ENCODE data around the gene TPCN2.

TPCN2 gene

DNA sequence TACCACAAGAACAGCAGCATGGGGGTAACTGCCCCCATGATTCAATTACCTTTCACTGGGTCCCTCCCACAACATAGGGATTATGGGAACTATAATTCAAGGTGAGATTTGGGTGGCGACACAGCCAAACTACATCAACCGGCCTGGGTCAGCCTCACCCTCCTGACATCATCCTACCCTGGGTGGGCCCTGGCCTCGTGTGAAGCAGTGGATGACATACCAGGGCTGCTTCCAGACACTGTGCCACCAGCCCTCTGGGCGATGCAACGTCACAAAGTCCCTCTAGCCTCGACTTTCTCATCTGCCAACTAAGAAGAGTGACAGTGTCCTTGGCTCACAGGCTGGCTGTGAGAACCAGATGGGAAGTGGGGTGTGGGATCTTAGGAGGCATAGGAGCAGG lies 8.7 kb upstream of the TPCN2 start:
- no peak for DNase-seq

DNA sequence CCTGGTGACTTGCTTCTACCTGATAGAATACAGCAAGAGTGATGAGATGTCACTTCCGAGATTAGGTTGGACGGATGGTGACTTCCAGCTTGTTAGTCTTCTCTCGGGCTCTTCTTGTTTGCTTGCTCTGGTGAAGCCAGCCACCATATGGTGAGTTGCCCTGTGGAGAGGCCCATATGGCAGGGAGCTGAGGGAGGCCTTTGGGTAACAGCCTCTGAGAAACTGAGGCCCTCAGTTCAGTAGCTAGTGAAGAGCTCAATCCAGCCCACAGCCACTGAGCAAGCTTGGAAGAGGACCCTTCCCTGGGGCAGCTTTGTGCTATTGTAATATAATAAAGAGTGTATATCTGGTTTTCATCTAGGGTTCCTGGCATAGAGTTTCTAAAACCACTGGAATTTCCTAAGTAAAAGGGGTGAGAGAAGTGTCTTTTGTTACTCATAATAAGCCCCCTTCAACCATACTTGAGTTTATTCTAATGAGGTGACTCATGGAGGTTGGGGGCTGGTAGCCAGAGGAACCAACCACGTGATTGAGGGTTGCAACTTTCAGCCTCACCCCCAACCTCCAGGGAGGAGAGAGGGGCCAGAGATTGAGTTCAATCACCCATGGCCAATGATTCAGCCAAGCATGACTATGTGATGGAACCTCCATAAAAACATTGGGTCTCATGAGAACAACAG lies 8.0 kb upstream of the TPCN2 start:
- DNase-seq = no peak

DNA sequence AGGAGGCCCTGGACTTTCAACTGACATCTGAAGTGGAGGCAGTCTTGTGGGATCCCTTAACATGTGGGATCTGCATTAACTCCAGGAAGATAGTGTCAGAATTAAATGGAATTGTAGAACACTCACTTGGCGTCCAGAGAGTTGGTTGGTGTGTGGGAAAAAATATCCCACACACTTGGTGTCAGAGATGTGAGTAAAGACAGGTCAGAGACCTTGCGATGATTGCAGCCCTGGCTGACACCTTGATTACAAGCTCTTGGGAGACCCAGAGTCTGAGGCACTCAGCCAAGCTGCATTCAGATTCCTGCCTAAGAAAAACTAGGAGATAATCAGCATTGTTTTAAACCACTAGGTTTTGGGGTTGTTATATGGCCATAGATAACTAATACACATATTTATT lies 7.2 kb upstream of the TPCN2 start:
- DNase-seq = no peak

DNA sequence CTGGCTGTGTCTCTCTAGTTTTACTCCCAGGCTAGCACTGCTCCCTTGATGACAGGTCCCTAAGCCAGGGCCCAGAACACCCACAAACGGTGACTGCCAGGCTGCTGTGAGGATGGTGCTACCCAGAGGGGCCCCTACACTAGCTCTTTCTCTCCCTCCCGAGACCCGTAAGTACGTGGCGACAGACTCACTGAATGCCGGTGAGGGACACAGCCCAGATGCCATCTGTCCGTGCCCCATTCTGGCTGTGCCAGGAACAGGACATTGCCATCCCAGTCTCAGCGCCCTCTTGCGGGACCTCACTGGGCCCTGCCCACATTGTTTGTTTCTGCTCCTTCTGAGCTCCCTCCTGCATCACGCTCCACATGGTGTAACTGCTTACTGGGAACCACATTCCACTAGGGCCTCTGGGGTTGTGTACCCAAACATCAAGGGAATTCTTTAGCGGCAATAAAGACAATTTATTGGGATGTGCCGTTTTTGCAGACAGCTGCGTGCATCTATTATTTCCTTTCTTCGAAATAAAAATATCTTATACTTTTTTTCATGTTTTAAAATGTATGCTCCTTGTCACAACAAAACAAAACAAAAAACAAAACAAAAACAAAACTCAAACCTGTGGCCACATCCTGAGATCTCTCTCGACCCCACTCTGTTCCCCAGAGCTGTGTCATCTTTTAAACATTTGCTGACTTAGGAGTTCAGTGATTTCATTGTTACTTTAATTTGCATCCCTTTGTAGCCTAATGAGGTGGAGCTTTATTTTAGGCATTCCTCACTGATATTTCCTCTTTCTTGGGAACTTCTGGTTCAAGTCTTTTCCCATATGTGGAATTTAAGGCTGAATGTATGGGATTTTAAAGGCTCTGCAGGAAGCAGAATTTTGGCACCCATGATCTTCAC lies 4.4 kb upstream of the TPCN2 start:
- DNase-seq = no peak

DNA sequence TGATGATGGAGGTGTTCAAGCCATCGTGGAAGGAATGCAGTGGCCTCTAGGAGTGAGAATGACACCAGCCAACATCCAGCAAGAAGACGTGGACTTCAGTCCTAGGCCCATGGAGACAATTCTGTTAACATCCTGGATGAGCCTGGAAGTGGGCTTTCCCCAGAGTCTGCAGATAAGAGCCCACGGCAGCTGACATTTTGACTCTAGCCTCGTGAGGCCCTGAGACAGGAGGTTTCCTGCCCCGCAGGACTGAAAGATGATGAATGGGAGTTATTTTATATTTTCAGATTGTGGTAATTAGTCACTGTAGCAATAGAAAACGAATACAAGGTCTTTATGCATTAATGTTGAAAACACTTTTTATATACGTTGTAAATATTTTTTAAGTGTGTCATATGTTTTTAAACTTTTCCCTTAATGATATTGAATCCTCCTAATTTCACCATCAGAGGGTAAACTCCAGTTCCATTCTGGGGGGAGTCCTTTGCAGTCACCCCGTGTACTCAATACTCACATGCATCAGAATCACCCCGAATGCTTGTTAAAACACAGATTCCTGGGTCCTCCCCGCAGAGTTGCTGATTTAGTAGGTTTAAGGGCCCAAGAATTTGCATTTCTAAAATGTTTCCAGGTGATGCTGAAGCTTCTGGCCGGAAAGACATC lies 570 bp upstream of the TPCN2 start:
- DNase-seq = no peak

DNA sequence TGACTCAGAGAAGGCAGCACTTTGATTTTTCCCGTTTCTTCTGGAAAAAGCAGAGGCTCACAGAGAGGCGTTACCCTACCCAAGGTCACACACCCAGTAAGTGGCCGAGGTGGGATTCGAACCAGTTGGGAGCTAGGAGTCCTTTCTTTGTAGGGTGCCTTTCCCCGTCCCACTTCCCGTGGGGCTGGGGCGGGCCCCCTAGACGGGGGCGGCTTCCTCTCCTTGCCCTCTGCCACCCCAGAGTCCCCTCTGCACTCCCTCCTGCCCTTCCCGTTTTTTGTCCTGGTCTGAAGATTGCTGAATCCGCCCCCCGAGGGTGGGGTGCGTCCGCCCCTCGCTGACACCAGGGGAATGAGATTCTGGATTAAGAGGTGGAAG lies 747 bp downstream of the TPCN2 start:
- DNase-seq = no peak

DNA sequence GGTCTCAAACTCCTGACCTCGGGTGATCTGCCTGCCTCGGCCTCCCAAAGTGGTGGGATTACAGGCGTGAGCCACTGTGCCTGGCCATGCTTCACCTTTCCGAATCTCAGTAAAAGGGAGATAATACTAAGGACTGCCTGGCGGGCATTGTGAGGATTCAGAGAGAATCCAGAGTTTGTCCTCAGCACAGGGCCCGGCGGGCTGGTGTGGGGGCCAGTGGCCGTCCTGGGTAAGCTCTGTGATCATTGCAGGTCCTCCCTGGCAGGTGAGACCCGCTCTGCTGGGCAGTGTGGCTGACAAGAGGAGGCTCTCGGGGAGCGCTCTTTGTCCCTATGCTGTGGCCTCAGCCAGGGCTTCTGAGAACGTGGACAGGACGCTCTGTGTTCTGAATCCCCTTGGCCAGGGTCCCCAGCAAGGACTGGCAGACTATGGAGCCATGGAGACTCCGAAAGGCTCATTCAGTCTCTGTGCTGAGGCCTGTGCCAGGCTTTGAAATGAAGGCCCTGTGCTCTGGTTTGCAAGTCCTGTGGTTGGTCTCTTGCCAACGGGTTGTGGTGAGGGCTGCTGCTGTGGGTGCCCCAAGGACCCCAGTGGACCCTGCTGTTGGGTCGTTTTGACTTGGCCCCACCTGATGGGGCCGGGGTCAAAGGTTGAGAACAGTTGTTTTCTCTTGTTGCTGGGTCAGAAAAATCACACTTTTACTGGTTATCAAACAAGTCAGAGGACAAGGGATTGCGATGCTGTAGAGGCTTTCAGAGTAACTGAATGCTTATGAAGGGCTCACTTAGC lies 2.1 kb downstream of the TPCN2 start:
- no peak for DNase-seq

DNA sequence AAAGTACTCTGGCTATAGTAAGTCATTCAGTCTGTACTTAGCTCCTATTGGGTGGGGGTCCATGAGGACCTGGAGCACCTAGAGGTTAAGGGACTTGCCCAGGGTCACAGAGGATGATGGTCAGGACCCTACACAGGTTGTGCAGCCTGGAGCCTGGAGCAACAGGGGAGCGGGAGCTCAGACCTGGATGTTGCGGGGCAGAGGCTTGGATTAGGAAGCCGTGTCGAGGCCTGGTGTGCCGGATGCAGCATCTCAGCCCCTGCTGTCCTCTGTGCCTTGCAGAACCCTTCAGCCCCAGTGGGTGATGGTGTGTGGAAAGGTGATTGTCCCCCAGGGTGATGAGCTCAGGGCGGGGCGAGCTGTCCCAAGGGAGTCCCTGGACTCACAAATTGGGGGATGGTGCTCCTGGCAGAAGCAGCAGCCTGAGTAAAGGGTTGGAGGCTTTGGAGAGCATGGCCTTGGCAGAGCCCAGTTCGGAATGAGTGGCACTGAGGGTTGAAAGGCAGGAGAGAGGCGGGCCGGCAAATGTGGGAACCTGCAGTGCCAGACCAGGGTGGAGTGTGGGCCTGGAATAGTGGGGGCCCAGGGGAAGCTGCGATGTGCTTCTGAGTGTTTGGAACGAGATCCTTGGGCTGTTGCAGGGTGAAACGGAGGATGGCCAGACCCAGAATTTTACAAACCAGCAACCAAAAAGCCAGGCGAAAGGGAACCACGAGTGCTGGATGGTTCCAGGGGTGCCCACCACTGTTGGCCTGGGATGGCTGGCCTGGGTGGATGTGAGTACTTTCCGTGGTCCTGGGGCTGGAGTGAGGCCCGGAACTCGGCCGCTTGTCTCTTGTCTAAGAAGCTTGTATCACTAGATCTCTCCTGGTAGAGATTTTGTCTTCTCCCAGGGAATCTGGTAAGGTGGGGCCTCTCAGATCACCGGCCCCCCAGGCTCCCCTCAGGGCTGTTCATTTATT lies 2.9 kb downstream of the TPCN2 start:
- no peak for DNase-seq

DNA sequence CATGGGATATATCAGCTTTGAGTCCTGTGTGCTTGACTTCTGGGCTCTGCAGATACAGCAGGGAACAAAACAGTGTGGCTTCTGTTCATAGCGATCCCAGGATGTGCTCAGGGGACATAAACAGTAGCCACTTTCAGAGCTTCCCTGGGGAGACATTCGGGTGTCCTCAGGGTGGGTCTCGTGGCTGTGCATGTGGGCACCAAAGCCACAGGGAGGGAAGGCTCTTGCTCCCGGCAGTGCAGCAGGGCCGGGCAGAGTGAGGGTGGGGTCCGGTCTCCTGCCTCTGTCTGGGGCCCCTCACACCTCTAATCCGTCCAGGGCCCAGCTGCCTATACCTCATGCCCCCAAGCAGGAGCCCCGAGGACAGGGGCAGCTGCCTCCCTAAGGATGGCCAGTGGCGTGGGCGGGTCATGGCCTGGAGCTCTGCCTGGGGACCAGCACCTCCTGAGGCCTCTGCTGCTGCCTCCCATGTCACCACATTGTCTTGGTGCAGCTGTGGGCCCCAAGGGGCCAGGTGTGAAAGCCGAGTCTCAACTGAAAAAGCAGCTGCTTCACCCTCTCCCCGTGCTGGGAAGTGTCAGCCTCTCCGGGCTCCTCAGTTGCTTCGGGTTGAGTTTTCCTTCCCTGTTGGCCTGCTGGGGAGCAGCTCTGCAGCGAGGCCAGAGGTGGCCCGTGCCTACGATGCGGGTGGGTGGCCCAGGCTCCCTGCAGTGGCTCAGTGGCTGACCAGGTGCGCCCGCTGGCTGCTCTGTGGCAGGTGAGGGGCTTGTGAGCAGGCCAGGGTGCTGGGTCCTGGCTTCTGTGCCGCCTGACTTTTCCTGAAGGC lies 3.8 kb downstream of the TPCN2 start:
- no peak for DNase-seq

DNA sequence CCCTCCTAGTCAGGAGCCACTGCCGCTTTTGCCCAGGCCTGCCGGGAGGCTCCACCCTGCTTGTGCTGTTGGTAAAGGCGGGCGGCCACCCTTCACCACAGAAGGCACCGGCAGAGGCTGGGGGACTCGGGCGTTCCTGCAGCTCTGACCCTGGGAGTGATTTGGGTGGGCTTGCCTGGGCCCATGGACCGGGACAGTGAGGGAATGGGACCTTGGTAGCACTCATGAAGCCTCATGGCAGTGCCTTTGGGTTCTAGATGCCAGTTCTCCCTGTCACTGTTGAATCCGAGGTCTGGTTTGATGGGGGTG lies 4.4 kb downstream of the TPCN2 start:
- no peak for DNase-seq

DNA sequence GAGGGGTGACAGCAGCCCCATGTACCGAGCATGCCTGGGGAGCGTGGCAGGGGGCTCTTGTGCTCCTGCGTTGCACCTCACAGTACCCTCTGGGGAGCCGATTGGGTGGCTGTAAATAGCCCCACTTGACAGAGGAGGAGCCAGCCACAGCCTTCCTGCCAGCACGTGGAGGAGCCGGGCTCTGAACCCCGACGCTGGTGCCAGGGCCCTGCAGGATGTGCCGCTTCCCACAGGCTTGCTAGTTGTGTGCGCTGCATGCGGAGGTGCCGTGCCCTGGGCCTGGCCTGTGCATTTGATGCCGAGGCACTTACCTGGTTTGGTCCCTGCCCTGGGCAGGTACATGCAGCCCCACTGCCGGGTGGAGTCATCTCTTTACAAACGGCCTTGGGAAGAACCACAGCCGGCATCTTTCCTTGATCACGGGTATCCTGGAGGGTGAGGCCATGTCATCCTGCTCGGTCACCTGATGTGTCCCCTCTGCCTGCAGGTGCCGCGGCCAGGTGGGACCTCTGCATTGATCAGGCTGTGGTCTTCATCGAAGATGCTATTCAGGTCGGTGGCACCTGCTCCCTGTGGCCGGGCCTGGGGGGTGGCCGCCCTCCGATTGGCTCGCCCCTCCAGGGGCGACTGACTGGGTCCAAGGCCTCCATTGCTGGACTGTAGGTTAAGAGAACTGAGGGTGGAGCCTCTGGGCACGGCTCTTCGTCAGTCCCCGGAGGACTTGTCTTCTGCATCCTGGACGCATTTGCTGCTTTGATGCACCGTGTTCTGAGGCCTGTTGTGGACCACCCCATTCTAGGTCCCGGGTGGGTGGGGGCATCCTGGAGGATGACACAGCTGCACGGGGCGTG lies 5.0 kb downstream of the TPCN2 start:
- no peak for DNase-seq

DNA sequence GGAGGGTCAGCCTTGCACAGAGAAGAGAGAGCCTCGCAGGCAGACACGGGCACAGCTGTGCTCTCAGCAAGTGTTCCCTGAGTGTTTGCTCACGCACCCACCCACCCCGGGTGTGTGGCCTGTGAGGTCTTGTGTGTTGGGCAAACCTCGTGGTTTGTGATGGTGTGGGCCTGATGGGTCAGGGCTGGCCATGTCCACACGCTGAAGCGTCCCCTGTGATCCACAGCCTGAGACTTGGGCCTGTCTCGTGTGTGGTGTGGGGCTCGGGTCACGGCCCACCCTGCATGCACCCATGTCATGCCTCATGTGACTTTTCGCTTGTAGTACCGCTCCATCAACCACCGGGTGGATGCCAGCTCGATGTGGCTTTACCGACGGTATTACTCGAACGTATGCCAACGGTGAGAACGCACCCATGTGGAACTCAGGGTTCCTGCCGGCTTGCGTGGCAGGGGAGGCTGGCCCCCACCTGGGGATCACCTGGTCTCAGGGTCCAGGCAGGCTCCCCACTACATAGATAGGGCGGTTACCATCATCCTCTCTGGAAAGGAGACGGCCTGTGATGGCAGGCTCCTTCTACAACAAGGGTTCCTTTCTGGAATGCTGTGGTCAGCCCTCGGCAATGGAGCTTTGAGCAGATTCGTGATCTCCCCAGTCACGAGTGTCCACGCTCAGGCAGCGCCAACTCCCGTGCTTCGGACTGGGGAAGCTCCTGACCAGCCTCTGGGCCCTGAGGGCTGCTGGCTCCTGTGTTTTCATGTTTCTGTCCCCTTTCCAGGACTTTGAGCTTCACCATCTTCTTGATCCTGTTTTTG lies 5.9 kb downstream of the TPCN2 start:
- DNase-seq = no peak

DNA sequence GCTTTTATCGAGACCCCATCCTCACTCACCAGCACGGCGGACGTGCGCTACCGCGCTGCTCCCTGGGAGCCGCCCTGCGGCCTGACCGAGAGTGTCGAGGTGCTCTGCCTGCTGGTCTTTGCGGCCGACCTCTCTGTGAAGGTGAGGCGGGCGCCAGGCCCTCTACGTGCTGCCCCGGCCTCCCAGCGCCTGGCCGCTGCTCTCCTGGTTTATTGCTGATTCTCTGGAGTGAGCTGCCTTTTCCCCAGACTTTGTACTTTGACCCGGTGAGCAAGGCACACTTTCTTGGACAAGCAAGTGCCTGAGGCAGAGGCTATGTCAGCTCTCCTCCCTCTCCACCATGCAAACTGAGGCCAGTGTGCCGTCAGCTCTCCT lies 6.5 kb downstream of the TPCN2 start:
- DNase-seq = no peak

DNA sequence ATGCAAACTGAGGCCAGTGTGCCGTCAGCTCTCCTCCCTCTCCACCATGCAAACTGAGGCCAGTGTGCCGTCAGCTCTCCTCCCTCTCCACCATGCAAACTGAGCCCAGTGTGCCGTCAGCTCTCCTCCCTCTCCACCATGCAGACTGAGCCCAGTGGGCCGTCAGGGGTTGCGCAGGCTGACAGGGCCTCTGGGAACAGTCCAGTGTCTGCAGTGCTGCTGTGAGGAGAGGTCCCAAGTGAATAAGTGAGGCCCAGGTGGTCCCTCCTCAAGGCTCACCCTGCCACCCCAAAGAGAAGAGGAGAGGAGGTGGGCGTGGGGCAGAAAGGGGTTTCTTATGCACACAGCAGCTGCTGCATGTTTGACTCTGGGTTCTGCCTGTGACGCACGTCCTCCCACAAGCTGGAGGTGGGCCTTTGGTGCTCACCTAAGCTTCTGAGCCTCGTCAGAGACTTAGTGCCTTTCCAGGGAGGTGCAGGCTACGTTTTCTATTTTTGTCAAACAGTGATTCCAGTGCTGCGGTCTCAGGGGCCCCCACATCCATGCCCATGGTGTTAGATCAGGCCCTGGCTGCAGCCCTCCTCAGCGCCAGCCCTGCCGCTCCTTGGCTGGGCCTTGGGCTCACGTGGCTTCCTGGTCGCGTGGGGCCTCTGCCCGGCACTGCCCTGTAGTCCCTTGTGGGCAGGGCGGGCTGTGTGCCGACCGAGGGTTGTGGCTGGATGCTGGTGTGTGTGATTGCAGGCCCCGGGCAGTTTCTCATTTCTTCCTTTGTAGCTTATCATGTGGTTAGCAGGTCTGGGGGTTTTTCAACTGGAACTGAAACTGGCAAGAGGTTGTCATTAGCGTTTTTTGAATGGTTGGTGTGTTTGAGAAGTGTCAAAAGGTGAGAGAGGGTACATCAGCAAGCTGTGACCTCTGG lies 7.1 kb downstream of the TPCN2 start:
- DNase-seq = no peak

DNA sequence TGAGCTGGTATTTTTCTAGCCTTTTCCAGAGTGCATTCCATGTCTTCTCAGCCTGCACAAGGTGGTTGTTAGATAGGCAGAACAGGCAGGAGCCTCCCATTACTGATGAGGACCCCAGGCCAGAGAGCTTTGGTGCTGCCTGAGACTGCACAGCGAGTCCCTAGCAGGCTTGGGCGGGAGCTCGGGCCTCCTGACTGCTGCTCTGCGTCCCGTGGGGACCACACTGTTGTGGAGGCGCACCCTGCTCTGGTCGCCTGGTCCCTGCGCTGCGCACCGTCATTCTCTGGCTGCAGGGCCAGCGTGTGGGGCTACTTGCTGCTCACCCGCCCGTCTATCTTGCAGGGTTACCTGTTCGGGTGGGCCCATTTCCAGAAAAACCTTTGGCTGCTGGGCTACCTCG lies 8.5 kb downstream of the TPCN2 start:
- no peak for DNase-seq

DNA sequence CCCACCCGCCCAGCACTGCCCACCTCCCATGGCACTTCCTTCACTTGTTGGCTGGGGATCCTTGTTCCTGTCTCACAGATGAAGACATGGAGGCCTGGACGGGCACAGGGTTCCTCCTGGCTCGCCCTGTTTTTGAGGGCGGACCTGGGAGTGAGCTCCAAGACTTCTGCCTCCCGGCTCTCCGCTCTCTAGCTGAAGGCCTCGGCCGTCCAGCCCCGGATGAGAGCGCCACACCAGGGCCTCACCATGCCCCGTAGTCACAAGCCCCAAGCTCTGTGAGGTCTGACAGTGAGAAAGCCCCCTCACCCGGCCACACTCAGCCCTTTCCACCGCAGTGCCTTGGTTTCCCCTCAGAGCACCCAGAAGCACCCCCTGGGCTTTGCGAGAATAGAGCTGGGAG lies 9.1 kb downstream of the TPCN2 start:
- DNase-seq = no peak

DNA sequence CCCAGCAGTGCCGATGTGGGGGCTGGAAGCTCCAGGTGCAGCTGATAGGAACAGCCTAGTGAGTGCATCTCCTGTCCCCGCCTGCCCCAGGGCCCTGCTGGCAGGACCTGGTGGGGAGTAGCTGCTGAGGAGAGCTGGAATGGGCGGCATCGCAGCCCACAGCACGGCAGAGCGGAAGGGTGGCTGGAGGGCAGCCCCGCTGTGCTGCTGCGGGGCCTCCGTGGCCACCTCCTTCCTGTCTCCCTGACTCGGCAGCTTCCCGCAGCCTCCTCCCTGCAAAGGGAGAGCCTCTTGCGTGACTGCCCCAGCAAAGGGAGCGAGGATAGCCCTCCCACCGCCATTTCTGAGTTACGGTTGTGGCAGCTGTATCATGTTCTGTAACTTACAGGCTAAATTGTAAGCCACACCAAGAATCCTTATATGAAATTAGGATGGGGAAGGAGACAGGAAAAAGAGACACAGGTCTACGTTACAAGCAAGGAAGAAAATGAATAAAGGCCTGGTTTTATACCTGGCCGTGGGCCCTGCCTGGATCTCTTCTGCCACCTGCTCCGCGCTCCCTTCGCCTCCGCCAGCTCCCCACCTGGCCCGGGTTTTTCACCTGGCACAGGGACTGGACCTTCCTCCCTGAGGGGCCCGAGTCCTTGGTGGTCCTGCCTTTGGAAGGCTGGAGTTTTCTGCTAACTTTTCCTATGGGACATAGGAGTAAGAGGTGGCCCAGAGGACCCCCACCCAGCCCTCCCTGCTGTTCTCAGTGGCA lies 10.0 kb downstream of the TPCN2 start:
- no peak for DNase-seq

DNA sequence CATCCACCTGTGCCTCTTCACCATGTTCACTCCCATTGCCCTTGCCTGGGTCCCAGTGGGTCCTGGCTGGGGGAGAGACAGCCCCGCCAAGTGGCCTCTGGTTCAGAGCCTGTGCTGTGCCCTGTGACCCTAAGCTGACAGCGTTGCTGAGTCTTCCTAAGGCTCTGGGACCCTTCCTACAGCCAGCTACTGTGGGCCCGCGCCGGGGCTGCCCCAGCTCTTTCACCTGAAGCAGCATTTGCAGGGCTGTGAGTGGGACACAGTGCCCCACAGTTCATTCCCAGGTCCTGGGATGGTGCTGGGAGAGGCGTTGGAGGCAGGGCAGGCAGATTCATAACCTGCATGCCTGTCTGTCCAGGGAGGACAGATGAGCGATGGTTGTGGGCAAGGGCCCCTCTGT lies 10.7 kb downstream of the TPCN2 start:
- DNase-seq = no peak
